GM13976 (cell line): ENCODE results near the gene FBXL15.

Experiments used
- DNase-seq: peaks from one replicate; pipeline ENCODE4 v3.0.0; 2012; ENCODE audit warnings: low spot score
- in situ Hi-C: fragments of 300-500 bp; cut with MboI; formaldehyde crosslinking; loops from one replicate; pipeline ENCODE4 v1.12.0; 2022; ENCODE audit warnings: low sequenced_read_pairs, mixed read lengths, inconsistent platforms; ENCODE audit not compliant: unreplicated experiment
- TF ChIP-seq, protein P1 (sequence below): IDR thresholded peaks from 2 replicates; pipeline ENCODE4 v1.5.1; 2012; ENCODE audit warnings: borderline replicate concordance, mild to moderate bottlenecking; ENCODE audit not compliant: insufficient read depth; ENCODE audit errors: extremely low read depth, missing control alignments, control extremely low read depth

Gene FBXL15

DNA sequence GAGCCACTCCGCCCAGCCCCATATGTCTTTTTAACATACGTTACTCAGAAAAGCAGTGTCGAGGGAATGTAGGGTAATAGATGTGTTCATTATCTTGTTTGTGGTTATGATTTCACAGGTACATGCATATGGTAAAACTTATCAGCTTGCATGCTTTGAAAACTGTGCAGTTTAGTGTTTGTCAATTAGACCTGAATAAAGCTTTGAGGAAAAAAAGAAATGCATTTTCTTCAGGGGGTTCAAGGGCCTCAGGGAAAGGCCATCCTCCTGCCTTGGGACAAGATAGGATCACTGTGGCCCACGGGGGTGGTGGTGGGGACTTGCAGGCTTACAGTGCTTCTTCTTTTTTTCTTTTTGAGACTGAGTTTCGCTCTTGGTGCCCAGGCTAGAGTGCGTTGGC lies 46.7 kb downstream of the FBXL15 start:
- TF ChIP-seq, protein P1, sequence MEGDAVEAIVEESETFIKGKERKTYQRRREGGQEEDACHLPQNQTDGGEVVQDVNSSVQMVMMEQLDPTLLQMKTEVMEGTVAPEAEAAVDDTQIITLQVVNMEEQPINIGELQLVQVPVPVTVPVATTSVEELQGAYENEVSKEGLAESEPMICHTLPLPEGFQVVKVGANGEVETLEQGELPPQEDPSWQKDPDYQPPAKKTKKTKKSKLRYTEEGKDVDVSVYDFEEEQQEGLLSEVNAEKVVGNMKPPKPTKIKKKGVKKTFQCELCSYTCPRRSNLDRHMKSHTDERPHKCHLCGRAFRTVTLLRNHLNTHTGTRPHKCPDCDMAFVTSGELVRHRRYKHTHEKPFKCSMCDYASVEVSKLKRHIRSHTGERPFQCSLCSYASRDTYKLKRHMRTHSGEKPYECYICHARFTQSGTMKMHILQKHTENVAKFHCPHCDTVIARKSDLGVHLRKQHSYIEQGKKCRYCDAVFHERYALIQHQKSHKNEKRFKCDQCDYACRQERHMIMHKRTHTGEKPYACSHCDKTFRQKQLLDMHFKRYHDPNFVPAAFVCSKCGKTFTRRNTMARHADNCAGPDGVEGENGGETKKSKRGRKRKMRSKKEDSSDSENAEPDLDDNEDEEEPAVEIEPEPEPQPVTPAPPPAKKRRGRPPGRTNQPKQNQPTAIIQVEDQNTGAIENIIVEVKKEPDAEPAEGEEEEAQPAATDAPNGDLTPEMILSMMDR: no peak
- in situ Hi-C loops: no loop called here
- DNase-seq: no peak

DNA sequence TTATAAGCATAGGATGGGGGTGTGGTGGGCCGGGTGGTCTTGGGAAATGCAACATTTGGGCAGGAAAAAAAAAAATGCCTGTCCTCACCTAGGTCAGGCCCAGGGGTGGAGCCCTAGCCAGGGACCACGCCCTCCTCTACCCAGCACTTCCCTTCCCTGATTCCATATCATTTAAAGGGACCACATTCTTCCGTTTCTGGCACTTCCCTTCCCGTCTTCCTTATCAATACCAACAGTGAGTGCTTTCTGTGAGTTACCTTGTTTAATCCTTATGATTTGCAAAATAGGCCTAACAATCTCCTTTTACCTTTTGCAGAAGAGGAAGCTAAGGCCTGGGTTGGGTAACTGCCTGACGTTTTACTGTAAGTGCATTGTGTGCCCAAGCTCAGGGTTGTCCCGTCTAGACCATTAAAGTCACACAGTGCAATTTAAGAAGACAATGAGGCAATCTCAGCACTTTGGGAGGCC lies 47.4 kb downstream of the FBXL15 start:
- no peak for DNase-seq
- TF ChIP-seq, protein P1: no peak

DNA sequence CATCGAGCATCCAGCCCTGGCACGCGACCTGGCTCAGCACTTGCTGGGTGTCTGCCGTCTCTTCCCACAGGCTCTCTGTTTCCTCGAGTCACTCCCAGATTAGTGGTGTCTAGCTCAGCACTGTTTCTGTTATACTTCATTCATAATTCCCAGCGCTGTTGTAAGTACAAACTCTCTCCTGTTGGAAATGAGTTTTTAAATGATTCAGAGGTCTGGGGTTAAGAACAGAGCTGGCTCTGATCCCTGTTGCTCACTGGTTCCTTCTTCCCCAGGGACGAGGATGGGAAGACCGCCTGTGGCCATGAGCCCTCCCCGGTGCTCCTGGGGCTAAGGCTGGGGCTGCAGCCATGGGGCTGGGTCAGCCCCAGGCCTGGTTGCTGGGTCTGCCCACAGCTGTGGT lies 48.0 kb downstream of the FBXL15 start:
- in situ Hi-C loops: no loop called here
- TF ChIP-seq, protein P1: no peak
- DNase-seq: no peak

More for the DNA sequence above, 47.4 kb downstream of the FBXL15 start:
- in situ Hi-C loops: no loop called here

DNA sequence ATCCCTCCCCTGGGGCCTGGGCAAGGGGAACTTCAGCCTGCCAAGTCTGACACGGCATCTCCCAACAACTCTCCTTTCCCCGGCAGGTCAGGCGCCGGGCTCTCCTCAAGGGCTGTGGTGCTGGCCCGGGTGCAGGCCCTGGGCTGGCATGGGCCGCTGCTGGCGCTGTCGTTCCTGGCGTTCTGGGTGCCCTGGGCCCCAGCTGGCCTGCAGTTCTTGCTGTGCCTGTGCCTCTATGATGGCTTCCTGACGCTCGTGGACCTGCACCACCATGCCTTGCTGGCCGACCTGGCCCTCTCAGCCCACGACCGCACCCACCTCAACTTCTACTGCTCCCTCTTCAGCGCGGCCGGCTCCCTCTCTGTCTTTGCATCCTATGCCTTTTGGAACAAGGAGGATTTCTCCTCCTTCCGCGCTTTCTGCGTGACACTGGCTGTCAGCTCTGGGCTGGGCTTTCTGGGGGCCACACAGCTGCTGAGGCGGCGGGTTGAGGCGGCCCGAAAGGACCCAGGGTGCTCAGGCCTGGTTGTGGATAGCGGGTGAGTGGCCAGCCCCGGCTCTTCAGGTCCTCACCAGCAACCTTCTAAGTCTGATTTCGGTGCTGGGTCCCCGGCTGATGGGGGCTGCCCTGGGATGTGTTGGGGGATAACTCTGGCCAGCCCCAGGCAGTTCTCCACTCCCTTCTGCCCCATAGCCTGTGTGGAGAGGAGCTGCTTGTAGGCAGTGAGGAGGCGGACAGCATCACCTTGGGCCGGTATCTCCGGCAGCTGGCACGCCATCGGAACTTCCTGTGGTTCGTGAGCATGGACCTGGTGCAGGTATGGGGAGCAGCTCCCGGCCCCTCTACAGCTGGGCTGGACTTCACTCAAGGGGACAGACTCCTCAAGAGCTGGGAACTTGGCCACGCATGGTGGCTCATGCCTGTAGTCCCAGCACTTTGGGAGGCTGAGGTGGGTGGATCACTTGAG lies 50.2 kb downstream of the FBXL15 start:
- TF ChIP-seq, protein P1: no peak
- no peak for DNase-seq
- in situ Hi-C loops: no loop called here
